A549 (cell line): ENCODE data around the gene IL2RA.

Source experiments
- CTCF ChIP-seq: fragments of >200 bp; sonication (Bioruptor Twin); formaldehyde crosslinking; IDR thresholded peaks from 3 replicates; pipeline ENCODE4 v1.5.1; 2016
- EP300 ChIP-seq, 2 experiments: fragments of >200 bp; sonication (Bioruptor Twin); formaldehyde crosslinking; IDR thresholded peaks; 2 replicates in 1 of 2; 3 replicates in 1 of 2; pipeline ENCODE4 v1.6.1; 2016 to 2017
- ZC3H11A ChIP-seq: fragments of 450-650 bp; IDR thresholded peaks from 2 replicates; pipeline ENCODE4 v1.6.1; 2014; ENCODE audit warnings: antibody characterized with exemption, mild to moderate bottlenecking

- TF ChIP-seq CTCF (no peak), ZC3H11A (no peak), EP300 (IDR thresholded peaks at IDR 0.05) (no peak)
These were observed 33.8 kb upstream of the IL2RA start for GRCh38 chr10:6095810-6096570.
